Forelimb muscle (tissue), 1 donor: Measurements from ENCODE around the gene CLBA1. TPM values are rescaled to one million over a fixed set of nuclear protein-coding genes. Genes with fewer than 3 reads are reported as not detected.

Experiments
- DNase-seq: peaks from one replicate; pipeline ENCODE4 v3.0.0-alpha.2; 2013; ENCODE audit warnings: low read depth
- polyA plus RNA-seq: library from polyadenylated mRNA; unstranded; fragments of 120-200 nt; gene quantifications from one replicate; pipeline ENCODE4 v1.2.1, GENCODE V29; 2013; ENCODE audit not compliant: insufficient read length

The CLBA1 gene
- polyA plus RNA-seq, 1 donor: 4.5 TPM

DNA sequence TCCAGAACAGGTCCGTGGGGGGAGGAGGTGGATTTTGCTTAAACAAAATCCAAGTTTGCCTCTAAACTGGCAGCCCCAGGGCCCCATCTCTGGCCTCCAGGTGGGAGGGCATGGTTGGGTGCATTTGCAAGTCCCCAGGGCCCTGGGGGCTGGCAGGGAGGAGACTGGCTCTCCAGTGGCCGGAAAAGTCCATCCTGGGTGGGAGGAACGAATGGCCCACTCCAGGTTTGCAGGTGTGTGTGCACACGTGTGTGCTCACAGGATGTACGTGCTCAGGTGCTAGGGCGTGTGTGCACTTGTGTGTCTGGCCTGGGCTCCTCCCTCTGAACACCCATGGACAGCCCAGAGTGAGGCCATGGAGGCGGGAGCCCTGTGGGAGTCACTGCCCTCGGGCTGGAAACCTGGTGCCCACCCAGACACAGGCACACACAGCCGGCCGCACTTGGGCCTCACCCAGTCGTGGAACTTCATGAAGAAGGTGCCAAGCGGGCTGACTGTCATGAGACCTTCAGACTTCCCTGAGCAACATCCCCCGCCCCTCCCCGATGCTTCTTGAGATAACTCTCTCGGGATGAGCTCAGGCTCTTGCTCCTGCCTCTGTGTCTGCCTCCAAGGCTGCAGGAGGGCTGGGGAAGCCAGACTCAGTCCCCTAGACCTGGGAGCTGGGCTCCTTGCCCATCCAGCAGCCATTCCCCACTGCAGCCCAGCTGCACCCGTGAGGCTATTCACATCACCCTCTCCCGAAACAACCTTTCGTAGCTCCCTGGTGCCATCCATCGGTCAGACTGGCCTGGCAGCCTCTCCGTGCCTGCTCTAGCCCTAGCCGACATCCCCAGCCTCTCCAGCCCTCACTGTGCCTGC lies 16.8 kb upstream of the CLBA1 start:
- no peak for DNase-seq

DNA sequence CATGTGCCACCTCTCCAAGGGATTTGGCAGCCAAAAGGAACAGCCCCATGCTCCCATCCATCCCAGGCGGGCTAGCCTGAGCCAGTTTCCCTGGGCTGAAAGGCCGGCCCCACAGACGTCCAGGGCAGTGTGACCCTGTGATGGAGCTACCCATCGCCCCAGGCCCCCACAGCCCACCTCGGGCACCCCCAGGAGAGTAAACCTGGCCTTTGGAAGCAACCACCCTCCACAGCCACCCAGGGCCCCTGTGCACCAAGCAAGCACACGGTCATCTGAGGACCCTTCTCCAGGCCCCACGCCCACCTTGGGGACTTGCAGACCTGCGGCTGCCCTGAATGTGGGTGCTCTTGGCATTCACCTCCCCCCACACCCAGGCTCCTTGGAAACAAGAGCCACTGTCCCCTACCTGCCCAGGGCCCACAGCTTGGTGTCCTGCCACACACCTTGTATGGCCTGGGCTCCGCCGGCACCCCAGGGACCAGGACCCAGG lies 15.8 kb upstream of the CLBA1 start:
- DNase-seq: no peak

DNA sequence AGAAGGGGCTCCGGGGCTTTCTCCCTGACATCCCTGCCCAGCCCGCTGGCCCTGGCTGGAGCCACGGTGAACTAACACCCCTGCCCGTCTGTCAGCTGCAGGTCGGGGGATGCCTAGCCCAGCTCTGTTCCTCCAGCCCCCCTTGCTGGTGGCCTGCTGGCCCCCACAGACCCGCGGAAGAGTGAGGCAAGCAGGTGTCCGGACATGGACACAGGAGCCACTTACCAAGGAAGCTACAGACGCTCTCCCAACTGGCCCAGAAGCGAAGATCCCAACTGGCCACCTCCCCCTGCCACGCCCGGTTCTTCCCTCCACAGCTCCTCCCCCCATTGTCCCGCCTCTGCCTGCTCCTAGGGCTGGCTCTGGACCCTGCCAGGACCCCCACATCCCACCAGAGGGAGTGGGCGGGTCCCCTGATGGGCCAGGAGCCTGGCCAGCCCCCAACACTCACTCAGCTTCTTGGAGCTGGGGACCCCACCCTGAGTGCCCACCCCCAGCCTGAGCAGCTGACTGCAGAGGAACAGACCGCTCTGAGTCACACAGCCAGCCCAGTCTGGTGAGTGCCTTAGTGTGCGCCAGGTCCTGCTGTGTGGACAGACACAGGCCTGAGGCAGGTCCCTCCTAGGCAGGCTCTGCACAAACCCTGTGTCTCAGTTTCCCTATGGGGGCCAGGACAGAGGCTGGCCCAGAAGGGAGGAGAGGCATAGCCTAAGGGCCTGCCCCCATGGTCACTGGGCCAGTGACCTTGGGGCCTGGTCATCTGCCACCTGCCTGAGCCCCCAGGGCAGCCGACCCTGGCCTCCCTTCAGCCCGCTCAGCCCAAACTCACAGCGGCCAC lies 15.1 kb upstream of the CLBA1 start:
- DNase-seq: no peak

DNA sequence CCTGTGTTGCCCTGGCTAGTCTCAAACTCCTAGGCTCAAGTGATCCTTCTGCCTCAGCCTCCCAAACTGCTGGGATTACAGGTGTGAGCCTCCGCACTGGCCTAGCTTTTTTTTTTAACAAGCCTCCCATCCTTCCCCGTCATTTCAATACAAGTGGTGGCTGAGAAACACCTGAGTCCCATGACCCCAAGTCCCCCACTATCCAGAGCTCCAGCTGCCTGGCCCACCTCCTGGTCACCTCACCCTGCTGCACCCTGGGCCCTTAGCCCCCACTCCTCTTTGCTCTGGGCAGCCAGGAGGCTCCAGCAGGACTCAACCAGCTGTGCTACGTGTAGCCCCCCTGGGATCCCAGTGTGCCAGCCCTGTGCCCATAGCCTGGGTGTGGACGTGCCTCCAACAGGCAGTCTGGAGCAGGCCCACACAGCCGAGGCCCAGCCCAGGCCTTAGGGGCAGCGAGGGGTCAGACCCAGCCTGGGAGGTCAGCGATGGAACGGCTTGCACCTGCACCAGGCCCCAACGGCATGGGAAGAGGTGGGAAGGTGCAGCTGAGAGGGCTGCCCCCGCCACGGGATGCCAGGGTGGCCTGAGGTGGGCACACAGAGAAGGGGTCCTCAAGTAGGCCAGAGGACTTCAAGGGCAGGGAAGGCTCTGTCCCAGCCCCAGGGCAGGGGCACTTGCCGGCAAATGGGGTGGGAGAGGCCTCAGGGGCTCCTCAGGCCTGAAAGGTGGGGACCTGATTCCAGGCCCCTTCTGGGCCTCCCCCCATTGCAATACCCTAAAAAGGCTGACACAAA lies 13.9 kb upstream of the CLBA1 start:
- no peak for DNase-seq

DNA sequence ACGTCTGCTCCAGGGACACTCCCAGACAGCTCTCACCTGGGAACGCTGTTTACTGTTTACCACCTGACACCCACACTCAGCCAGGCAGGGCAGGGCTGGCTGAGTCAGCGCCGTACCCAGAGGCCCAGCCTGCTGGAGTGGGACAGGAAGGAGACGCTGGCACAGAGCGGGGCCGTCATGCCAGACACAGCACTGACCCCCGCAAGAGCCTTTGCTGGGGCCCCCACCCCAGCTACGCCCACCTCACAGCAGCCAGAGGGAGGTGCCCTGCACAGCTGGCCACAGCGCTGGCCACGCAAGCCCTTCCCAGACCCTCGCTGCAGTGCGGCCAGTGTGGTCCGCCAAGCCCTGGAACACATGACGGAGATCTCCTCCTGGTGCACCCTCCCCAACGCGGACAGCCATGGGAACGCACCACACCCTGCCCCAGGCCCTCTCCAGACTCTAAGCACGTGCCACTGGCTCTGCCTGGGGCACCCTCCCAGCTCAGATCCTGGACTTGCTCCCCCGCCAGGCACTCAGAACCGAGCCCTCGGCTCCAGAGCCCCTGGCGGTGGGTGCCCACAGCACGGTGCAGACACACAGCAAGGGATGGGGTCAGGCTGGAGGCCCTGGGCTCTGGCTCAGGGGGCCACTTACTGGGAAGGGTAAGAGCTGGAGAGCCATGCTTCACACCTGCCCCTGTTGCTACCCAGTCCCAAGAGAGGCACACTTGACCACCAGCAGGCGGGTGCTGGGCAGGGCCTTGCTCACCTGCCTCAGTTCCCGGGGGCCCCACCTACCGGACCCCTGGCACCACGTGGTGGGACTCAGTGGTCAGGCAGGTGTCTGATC lies 13.1 kb upstream of the CLBA1 start:
- no peak for DNase-seq

DNA sequence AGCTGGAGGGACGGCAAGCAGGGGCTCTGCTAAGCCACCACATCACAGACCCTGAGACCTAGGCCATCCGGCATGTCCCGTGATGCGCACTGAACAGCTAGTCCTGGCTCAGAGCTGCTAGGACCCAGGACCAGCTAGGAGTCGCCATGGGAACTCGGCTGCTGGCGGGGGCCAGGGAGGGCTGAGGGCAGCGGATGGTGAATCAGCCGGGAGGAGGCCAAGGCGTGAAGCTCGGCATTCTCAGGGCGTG lies 12.5 kb upstream of the CLBA1 start:
- no peak for DNase-seq

DNA sequence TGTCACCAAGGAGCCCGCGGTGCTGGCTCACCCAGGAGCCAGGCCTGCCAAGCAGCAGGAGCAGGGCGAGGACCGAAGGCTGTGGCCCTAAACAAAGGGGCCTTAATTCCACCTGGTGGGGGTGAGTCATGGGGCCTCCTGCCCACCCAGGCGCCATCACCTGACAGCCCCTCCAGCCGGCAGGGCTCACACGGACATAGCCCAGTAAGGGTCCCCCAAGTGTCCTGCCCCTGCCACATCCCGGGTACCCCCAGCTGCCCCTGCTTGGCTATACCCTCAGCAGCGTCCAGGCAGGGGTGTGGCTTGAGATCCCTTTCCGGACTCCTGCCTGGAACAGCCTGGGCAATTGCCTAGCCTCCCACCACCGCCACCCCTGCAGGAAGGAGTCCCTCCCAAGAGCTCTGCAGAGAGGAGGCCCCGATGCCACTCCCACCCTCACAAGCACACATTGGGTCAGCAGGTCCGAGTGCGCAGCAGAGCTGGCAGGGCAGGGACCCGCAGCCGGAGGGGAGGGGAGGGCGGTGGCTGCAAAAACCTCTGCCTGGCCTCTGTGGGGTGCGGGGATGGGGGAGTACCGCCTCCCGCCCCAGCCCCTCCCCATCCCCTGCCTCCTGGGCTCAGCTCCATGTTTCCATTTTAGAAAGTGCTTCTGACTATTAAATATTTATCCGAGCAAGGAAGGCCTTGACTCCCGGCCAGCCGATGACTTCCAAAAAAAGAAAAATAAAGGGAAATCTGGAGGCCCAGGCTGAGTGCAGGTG lies 12.0 kb upstream of the CLBA1 start:
- peak; percentile 65 for DNase-seq

DNA sequence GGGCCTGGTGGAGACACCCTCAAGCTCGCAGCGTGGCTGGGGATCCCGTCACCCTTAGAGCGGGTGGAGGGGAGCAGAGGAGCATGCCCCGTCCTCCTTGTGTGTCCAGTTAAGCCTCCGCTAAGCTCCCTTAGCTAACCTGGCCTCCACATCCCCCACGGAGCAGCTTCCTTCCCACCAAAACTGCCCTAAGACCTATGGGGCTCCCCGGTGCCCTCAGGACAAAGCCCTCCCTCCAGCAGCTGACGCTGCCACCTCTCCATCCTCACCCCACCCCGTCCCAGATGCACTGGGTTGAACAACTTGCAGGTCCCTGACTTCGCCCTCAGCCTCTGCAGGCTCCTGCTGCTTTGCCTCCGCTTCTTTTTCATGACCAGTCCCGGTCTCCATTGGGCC lies 11.4 kb upstream of the CLBA1 start:
- DNase-seq: no peak

DNA sequence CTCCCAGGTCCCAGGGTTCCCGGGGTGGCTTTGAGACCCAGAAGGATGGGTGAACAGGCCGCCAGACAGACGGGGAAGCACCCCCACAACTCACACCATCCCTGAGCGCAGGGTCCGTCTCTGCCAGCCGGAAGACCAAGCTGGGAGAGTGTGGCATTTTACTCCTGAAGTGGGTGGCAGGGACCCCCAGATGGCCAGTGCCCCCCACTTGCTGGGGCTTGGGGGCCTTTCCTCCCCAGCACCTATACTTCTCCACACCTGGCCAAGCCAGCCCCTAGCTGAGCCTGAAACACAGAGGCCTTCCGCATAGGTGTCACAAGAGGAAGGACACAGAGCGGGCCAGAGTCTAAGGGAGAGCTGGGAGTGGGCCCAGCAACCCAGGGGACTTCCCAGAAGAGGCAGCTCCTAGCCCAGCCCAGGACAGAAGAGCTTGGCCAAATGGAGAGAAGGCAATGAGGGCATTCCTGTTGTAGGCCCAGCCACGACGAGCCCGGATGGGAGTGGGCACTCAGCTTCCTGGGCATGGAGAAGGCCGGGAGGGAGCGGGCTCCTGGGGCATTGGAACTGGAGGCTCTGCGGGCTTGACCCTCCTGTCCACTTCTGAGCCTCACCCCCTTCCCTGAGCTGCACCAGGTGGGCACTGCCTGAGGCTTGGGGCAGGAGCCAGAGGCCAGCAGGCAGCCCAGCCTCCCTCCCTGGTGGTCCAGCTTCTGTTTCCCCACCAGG lies 10.8 kb upstream of the CLBA1 start:
- no peak for DNase-seq

DNA sequence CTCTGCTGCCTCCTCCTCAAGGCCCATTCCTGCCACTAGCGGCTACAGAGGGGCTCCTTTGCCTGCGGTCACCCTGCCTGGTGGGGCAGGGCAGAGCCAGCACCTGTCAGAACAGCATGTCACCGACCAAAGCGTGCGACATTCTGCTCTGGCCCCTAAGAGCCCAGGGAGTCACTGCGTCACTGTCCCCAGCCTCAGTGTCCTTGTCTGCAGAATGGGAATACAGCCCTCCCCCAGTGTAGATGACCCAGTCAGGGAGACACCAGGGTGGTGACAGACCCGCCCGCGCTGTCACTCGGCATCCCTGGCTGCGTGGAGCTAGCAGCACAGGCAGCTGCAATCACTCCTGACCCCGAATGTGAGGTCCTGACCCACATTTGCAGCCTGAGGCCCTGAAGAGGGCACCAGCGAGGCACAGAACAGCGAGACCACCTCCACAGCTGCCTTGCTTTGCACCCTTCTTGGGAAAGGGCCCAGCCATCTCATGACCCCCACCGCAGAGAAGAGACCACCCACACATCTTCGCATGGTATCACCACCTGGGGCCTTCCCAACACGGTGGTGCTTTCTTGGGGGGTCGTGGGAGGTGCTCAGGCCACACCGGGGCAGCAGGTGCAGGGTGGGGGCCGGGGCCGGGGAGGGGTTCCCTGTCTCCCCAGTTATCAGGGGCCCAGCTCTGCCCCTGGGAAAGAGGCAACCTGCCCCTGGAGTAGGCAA lies 9.9 kb upstream of the CLBA1 start:
- no peak for DNase-seq

DNA sequence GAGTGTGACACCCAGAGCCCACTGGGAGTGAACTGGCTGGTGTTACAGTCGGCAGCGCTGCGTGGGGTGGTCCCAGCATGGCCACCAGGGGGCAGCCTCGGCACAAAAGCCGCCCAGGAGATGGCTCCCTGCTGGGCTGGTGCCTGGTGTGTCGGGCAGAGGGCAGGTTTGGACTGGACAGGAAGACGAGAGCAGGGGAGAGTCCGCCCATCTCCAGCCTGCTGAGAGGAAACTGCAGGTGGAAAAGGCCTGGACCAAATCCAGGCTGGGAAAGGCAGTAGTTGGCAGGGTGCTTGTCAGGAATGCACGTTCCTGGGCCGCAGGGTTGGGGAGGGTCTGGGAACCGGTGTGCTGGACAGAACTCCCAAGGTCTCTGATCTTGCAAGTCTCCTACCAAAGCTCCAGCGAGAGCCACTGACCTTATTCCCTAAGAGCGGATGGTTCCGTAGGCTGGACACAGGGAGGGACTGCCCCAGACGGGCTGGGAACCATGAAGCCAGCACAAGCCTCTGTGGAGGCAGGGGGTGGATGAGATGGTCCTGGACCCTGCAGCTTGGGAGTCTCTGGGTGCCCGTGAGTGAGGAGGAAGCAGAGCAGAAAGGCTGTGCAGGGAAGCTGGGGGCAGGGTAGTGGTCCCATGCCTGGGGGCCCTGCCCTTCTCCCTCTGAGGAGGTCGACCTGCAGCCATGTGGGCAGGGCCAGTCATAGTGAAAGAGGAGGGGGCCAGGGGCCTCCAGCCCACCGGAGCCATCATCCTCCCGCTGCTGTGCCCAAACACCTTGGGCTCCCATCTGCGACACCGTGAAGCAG lies 9.2 kb upstream of the CLBA1 start:
- DNase-seq: no peak

DNA sequence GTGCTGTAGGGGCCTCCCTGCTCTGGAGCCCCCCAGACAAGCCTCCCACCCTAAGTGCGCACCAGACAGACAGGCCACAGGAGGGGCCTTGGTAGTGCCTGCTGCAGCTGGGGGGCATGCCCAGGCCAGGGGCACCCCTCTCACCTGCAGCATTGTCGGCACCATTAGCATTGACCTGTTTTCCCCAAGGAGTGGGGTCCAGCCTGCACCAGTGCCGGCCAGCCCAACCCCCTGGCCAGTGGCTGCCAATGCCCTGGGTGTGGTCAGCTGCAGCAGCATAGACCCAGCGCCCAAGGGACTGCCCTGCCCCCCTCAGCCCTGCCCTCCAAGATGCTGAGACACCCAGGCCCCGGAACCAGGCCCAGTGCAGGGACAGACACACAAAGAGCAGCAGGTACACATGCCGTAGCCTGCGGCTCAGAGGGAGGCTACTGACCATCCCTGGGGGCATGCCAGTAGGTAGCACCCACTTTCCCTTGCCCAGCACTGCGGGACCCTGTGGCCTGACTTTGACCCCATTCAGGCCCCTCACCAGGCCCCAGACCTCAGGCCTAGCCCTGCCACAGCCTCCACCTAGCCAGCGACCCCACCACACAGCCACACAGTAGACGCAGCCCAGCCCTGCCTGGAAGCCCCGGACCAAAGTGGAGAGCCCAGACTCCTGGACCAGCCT lies 8.4 kb upstream of the CLBA1 start:
- DNase-seq: no peak

DNA sequence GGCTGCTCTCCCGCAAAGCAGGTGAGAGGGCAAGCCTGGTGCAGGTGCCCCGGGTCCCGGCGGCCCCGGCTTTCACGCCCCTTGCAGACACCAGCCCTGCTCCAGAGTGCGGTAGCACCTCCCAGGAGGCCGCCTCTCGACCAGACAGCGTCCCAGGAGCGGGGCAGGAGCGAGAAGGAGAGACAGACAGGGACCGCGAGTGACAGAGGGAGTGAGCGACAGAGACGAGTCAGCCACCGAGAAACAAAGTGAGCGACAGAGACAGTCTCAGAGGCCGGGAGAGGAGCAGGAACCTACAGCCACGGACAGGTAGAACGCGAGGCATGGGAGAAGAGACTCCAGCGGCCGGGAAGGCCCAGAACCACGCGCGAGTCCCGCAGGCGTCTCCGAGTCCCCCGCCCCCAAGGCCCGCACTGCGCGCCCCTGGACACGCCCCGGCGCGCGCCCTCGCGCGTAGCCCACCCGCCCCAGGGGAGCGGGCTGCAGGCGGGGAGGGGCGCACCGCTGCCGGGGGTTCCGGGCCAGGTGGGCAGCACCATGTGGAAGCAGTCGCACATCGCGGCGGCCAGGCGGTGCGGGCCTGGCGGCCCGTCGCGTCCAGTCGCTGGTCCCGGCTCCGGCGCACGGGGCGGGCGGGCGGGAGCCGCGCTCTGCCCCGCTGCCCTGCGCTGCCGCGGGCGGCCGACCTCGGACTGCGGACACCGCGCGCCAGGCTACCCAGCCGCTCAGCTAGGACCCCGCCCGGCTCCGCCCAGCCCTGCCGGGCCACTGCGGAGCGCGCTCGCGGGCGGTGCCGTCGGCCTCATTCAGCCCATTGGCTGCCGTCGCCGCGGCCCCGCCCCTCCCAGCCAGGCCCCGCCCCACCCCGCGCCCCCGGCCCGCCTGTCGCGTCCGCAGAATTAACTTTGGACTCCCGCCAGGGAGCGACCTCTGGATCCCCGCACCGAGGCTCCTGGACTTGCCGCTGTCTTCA lies 7.6 kb upstream of the CLBA1 start, which contains the start of gene AHNAK2:
Gene AHNAK2 (minus strand): TSS at position 694 of the 973 bp plus-strand sequence. CDS start 137 bp downstream, at position 557.
- no peak for DNase-seq

DNA sequence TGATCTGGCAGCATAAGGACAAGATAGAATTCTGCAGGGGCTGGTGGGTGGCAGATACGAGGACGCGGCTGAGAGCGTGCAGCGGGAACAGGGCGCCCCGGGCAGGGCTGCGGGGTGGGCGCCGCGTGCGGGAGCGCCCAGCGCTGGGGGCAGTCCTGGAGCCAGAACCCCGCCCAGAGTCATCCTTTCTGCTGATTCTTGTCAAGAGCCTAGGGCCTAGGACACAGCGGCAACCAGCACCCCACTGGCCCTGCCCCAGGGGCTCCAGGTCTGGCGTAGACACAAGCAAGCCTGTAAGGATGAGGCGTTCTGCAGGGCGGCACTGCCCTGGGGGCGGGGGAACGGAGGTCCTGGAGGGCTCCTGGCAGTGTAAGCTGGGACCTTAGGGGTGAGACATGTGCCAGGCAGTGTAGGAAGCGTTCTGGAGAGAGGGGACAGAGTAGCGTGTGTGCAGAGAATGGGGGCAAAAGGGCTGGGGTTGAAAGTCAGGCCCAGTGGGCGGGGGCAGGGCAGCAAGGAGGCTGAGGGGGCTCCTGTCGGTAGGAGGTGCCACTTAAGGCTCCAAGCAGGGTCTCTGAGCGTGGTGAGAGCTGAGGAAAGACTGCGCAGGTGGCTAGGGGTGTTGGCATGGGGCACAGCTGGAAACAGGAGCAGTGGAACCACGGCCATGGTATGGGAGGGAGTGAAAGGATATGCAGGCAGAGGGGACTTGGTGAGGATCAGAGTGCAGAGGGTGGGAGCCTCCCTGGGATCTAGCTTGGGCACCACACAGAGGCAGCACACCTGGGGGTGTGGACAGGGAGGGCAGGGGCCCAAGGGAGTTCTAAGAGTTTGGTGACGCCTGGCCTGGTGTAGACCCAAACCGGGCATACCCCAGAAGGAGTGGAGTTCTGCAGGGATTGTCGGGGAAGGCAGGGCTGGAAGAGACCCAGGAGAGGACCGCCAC lies 6.6 kb upstream of the CLBA1 start:
- DNase-seq: no peak
